ENCODE measurements around the gene FUT2. TPM values are rescaled to one million over a fixed set of nuclear protein-coding genes. Genes with fewer than 3 reads are reported as not detected.
A peak's percentile ranks its signal among the peaks of the same experiment; 100 is the strongest.

FUT2 gene
- total and polyA plus RNA-seq, 2 donors from 2014 or later, result 0.28 to 5.8 TPM

GRCh38 chr19:48750351-48750750, 54.6 kb downstream of the FUT2 start:
- peaks cover 0 to 9% (median 5%) of the 10 kb centered on the region in 3 donors for H3K4me1 ChIP-seq (ENCODE audit: control insufficient read depth in 2 of 3, insufficient read depth in 2 of 3, low read depth in 1 of 3, low read length in 3 of 3)
- FAIRE-seq, result no peak
- intact Hi-C loops (cut with DNase I), result no loop called here
- no peak for DNase-seq
- no peaks in the 10 kb centered on the region for H3K9me3 ChIP-seq (ENCODE audit: control insufficient read depth in 2 of 3, insufficient read depth in 1 of 3, low read length in 3 of 3)
- H3K27ac ChIP-seq (ENCODE audit: low read depth in 2 of 2, low read length in 2 of 2), result no peak overlapping the region
- no peak overlapping the region for H3K9ac ChIP-seq (ENCODE audit: low read length in 3 of 3)
- H3K27me3 ChIP-seq (ENCODE audit: control insufficient read depth, insufficient read depth, low read length), result peaks cover 7% of the 10 kb centered on the region
- H3K4me3 ChIP-seq (ENCODE audit: low read length in 3 of 3), result no peak overlapping the region
- TF ChIP-seq CTCF (IDR thresholded peaks at IDR 0.05; ENCODE audit: borderline replicate concordance, extremely low read depth, insufficient read depth), result no peak
- H3K36me3 ChIP-seq (ENCODE audit: control insufficient read depth in 2 of 3, insufficient read depth in 3 of 3, low read length in 3 of 3), result no peaks in the 10 kb centered on the region

GRCh38 chr19:48750771-48751504, 55.2 kb downstream of the FUT2 start:
- no peak for TF ChIP-seq CTCF (IDR thresholded peaks at IDR 0.05; ENCODE audit: borderline replicate concordance, extremely low read depth, insufficient read depth)
- no peak overlapping the region for H3K27ac ChIP-seq (ENCODE audit: low read depth in 2 of 2, low read length in 2 of 2)
- no peaks in the 10 kb centered on the region for H3K36me3 ChIP-seq (ENCODE audit: control insufficient read depth in 2 of 3, insufficient read depth in 3 of 3, low read length in 3 of 3)
- peaks cover 6% of the 10 kb centered on the region for H3K27me3 ChIP-seq (ENCODE audit: control insufficient read depth, insufficient read depth, low read length)
- DNase-seq, result peak in 1 of 5 donors; percentile 45
- H3K9me3 ChIP-seq (ENCODE audit: control insufficient read depth in 2 of 3, insufficient read depth in 1 of 3, low read length in 3 of 3), result no peaks in the 10 kb centered on the region
- FAIRE-seq, result no peak
- no peak overlapping the region for H3K4me3 ChIP-seq (ENCODE audit: low read length in 3 of 3)
- H3K9ac ChIP-seq (ENCODE audit: low read length in 3 of 3), result no peak overlapping the region
- intact Hi-C loops (cut with DNase I), result no loop called here
- peaks cover 0 to 9% (median 5%) of the 10 kb centered on the region in 3 donors for H3K4me1 ChIP-seq (ENCODE audit: control insufficient read depth in 2 of 3, insufficient read depth in 2 of 3, low read depth in 1 of 3, low read length in 3 of 3)

- intact Hi-C loops (cut with DNase I), result no loop called here
- Histone ChIP-seq H3K4me1 (ENCODE audit: control insufficient read depth in 2 of 3, insufficient read depth in 2 of 3, low read depth in 1 of 3, low read length in 3 of 3) (peaks cover 0 to 9% (median 5%) of the 10 kb centered on the region in 3 donors), H3K27ac (ENCODE audit: low read depth in 2 of 2, low read length in 2 of 2) (peak overlapping the region; percentile 12 to 80), H3K4me3 (ENCODE audit: low read length in 3 of 3) (peak overlapping the region; percentile 52 to 62 (median 58)), H3K27me3 (ENCODE audit: control insufficient read depth, insufficient read depth, low read length) (peaks cover 3% of the 10 kb centered on the region), H3K36me3 (ENCODE audit: control insufficient read depth in 2 of 3, insufficient read depth in 3 of 3, low read length in 3 of 3) (no peaks in the 10 kb centered on the region), H3K9ac (ENCODE audit: low read length in 3 of 3) (peak overlapping the region; percentile 18 to 55 (median 46)), H3K9me3 (ENCODE audit: control insufficient read depth in 2 of 3, insufficient read depth in 1 of 3, low read length in 3 of 3) (no peaks in the 10 kb centered on the region)
- no peak for TF ChIP-seq CTCF (IDR thresholded peaks at IDR 0.05; ENCODE audit: borderline replicate concordance, extremely low read depth, insufficient read depth)
- DNase-seq (no peak), FAIRE-seq (no peak)
Measured at GRCh38 chr19:48751845-48752495, 56.2 kb downstream of the FUT2 start.
